ENCODE results near the gene CTIF.
A peak's percentile ranks its signal among the peaks of the same experiment; 100 is the strongest.

Gene CTIF

GRCh38 chr18:48850822-48851598, 312.2 kb downstream of the CTIF start:
- no peaks in the 10 kb centered on the region for H3K36me3 ChIP-seq (replicated peaks)
- peak overlapping the region; percentile 93 for H3K27ac ChIP-seq
- in situ Hi-C loops (cut with HindIII; ENCODE audit: low pct_ligation_motif_present, low sequenced_read_pairs), result no loop called here
- TF ChIP-seq, protein P1, sequence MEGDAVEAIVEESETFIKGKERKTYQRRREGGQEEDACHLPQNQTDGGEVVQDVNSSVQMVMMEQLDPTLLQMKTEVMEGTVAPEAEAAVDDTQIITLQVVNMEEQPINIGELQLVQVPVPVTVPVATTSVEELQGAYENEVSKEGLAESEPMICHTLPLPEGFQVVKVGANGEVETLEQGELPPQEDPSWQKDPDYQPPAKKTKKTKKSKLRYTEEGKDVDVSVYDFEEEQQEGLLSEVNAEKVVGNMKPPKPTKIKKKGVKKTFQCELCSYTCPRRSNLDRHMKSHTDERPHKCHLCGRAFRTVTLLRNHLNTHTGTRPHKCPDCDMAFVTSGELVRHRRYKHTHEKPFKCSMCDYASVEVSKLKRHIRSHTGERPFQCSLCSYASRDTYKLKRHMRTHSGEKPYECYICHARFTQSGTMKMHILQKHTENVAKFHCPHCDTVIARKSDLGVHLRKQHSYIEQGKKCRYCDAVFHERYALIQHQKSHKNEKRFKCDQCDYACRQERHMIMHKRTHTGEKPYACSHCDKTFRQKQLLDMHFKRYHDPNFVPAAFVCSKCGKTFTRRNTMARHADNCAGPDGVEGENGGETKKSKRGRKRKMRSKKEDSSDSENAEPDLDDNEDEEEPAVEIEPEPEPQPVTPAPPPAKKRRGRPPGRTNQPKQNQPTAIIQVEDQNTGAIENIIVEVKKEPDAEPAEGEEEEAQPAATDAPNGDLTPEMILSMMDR (IDR thresholded peaks at IDR 0.05; ENCODE audit: low read depth, low read length, missing control alignments), result no peak
- no peak overlapping the region for H3K4me3 ChIP-seq (ENCODE audit: low read depth, low read length)
- H3K27me3 ChIP-seq (replicated peaks), result no peaks in the 10 kb centered on the region
- DNase-seq, result peak; percentile 81

- H3K4me3 ChIP-seq (ENCODE audit: low read depth, low read length), result no peak overlapping the region
- peak; percentile 62 for DNase-seq
- no peaks in the 10 kb centered on the region for H3K36me3 ChIP-seq (replicated peaks)
- no peaks in the 10 kb centered on the region for H3K27me3 ChIP-seq (replicated peaks)
- in situ Hi-C loops (cut with HindIII; ENCODE audit: low pct_ligation_motif_present, low sequenced_read_pairs), result no loop called here
- peak overlapping the region; percentile 93 for H3K27ac ChIP-seq
- TF ChIP-seq, protein P1 (IDR thresholded peaks at IDR 0.05; ENCODE audit: low read depth, low read length, missing control alignments), result no peak
These were observed 312.7 kb downstream of the CTIF start for GRCh38 chr18:48851599-48851960.

DNA sequence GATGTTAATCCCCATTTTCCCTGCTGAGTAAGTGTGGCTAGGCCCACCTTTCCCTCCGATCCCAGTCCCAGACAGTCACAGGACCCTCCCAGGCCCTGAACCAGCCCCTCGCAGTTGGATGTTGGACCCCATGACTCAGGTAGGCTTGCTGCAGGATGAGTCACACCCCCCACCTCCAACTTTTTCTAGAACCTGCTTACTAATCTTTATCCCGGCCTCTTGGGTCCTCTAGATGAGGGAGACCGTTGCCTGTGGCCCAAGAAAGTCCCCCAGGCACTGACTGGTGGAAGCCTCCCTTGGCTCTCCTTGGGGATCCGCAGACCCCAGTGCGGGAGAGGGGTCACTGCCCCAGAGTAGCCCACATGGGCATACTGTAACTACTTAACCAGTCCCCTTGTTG, 313.5 kb downstream of the CTIF start:
- Histone ChIP-seq H3K4me3 (ENCODE audit: low read depth, low read length) (no peak overlapping the region), H3K27ac (peak overlapping the region; percentile 93), H3K27me3 (replicated peaks) (no peaks in the 10 kb centered on the region), H3K36me3 (replicated peaks) (no peaks in the 10 kb centered on the region)
- no peak for DNase-seq
- TF ChIP-seq, protein P1 (IDR thresholded peaks at IDR 0.05; ENCODE audit: low read depth, low read length, missing control alignments), result no peak
- in situ Hi-C loops (cut with HindIII; ENCODE audit: low pct_ligation_motif_present, low sequenced_read_pairs), result no loop called here

GRCh38 chr18:48852794-48853193, 314.0 kb downstream of the CTIF start:
- DNase-seq, result no peak
- in situ Hi-C loops (cut with HindIII; ENCODE audit: low pct_ligation_motif_present, low sequenced_read_pairs), result no loop called here
- TF ChIP-seq, protein P1 (IDR thresholded peaks at IDR 0.05; ENCODE audit: low read depth, low read length, missing control alignments), result no peak
- Histone ChIP-seq H3K4me3 (ENCODE audit: low read depth, low read length) (no peak overlapping the region), H3K27ac (no peak overlapping the region), H3K36me3 (replicated peaks) (peaks cover 2% of the 10 kb centered on the region), H3K27me3 (replicated peaks) (no peaks in the 10 kb centered on the region)

GRCh38 chr18:48853588-48853987, 314.8 kb downstream of the CTIF start:
- no peak overlapping the region for H3K27ac ChIP-seq
- in situ Hi-C loops (cut with HindIII; ENCODE audit: low pct_ligation_motif_present, low sequenced_read_pairs), result no loop called here
- H3K36me3 ChIP-seq (replicated peaks), result peaks cover 4% of the 10 kb centered on the region
- no peaks in the 10 kb centered on the region for H3K27me3 ChIP-seq (replicated peaks)
- no peak for DNase-seq
- no peak overlapping the region for H3K4me3 ChIP-seq (ENCODE audit: low read depth, low read length)
- TF ChIP-seq, protein P1 (IDR thresholded peaks at IDR 0.05; ENCODE audit: low read depth, low read length, missing control alignments), result no peak

DNA sequence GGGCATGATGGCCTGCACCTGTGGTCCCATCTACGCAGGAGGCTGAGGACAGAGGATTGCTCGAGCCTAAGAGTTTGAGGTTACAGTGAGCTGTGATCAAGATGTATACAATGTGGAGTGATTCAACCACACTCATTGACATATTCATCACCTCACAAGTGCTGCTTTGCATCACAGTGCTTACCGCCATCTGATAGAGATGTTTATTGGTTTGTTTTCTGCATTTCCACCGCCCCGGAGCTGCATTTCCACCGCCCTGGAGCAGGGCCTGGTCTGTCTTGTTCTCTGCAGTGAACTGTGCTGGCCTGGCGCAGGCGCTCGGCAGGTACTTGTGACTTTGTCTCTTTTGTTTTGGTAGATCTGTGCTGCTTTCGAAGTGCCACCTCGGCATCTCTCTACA, 315.9 kb downstream of the CTIF start:
- H3K27me3 ChIP-seq (replicated peaks), result no peaks in the 10 kb centered on the region
- in situ Hi-C loops (cut with HindIII; ENCODE audit: low pct_ligation_motif_present, low sequenced_read_pairs), result no loop called here
- H3K27ac ChIP-seq, result no peak overlapping the region
- TF ChIP-seq, protein P1 (IDR thresholded peaks at IDR 0.05; ENCODE audit: low read depth, low read length, missing control alignments), result no peak
- no peak overlapping the region for H3K4me3 ChIP-seq (ENCODE audit: low read depth, low read length)
- H3K36me3 ChIP-seq (replicated peaks), result peaks cover 4% of the 10 kb centered on the region
- no peak for DNase-seq

Measured in brain microvascular endothelial cell (primary cell).